Astrocyte (in vitro differentiated cells and primary cell): ENCODE data around the gene UGGT2. TPM values are rescaled to one million over a fixed set of nuclear protein-coding genes. Genes with fewer than 3 reads are reported as not detected.
"Not testable (repeated sequence)": the region's sequence is repeated elsewhere in the genome, so short reads cannot be mapped to it uniquely, and the experiment has no call there.

Experiments used
- DNase-seq: peaks from one replicate; pipeline ENCODE4 v3.0.0-alpha.2; 2010; ENCODE audit warnings: low read depth
- FAIRE-seq: peaks from 2 replicates; lab custom pipeline; 2011; peaks lifted over from hg19 to GRCh38; lab: Jason Lieb, UNC
- H2AFZ ChIP-seq: 2 replicates; pipeline ENCODE4 v1.6.0; 2012; ENCODE audit warnings: low read depth, low read length, inconsistent platforms
- H3K27ac ChIP-seq: 2 replicates; pipeline ENCODE4 v1.5.1; 2011; ENCODE audit warnings: low read depth, low read length, inconsistent platforms
- H3K27me3 ChIP-seq: 2 replicates; pipeline ENCODE4 v1.6.0; 2011; ENCODE audit warnings: low read length, inconsistent platforms; ENCODE audit not compliant: insufficient read depth
- H3K36me3 ChIP-seq: 2 replicates; pipeline ENCODE4 v1.5.1; 2011; ENCODE audit warnings: low read length, inconsistent platforms; ENCODE audit not compliant: insufficient read depth
- H3K4me1 ChIP-seq: 2 replicates; pipeline ENCODE4 v1.5.1; 2011; ENCODE audit warnings: low read length, inconsistent platforms; ENCODE audit not compliant: insufficient read depth
- H3K4me2 ChIP-seq: 2 replicates; pipeline ENCODE4 v1.6.0; 2012; ENCODE audit warnings: low read length, inconsistent platforms
- H3K4me3 ChIP-seq: 2 replicates; pipeline ENCODE4 v1.5.1; 2011; ENCODE audit warnings: low read depth, mild to moderate bottlenecking, low read length, inconsistent platforms; ENCODE audit not compliant: insufficient read depth
- H3K79me2 ChIP-seq: 2 replicates; pipeline ENCODE4 v1.6.0; 2012; ENCODE audit warnings: mild to moderate bottlenecking, low read length, inconsistent platforms; ENCODE audit not compliant: insufficient read depth
- H3K9ac ChIP-seq: 2 replicates; pipeline ENCODE4 v1.6.0; 2012; ENCODE audit warnings: mild to moderate bottlenecking, low read length, inconsistent platforms
- H3K9me3 ChIP-seq: 2 replicates; pipeline ENCODE4 v1.5.1; 2012; ENCODE audit warnings: low read depth, mild to moderate bottlenecking, low read length, inconsistent platforms; ENCODE audit not compliant: insufficient read depth
- H4K20me1 ChIP-seq: 2 replicates; pipeline ENCODE4 v1.6.0; 2012; ENCODE audit warnings: low read length, inconsistent platforms; ENCODE audit not compliant: insufficient read depth
- H3K27ac Mint-ChIP-seq: one replicate; pipeline ENCODE4 v1.8.0; 2021; ENCODE audit warnings: mild to moderate bottlenecking, mixed read lengths; ENCODE audit not compliant: unreplicated experiment
- H3K27me3 Mint-ChIP-seq: one replicate; pipeline ENCODE4 v1.8.0; 2021; ENCODE audit warnings: low read depth, mixed read lengths; ENCODE audit not compliant: unreplicated experiment
- H3K36me3 Mint-ChIP-seq: one replicate; pipeline ENCODE4 v1.8.0; 2021; ENCODE audit warnings: low read depth, mixed read lengths; ENCODE audit not compliant: unreplicated experiment
- H3K4me1 Mint-ChIP-seq: one replicate; pipeline ENCODE4 v1.8.0; 2021; ENCODE audit warnings: low read depth, mixed read lengths; ENCODE audit not compliant: unreplicated experiment
- H3K4me3 Mint-ChIP-seq: one replicate; pipeline ENCODE4 v1.8.0; 2021; ENCODE audit warnings: mild to moderate bottlenecking, moderate library complexity, mixed read lengths; ENCODE audit not compliant: unreplicated experiment
- H3K9me3 Mint-ChIP-seq: one replicate; pipeline ENCODE4 v1.8.0; 2021; ENCODE audit warnings: mild to moderate bottlenecking, mixed read lengths; ENCODE audit not compliant: unreplicated experiment
- EZH2 ChIP-seq: IDR thresholded peaks from 2 replicates; pipeline ENCODE4 v1.6.1; 2012; ENCODE audit warnings: mild to moderate bottlenecking, low read length, inconsistent platforms; ENCODE audit not compliant: insufficient read depth
- total RNA-seq: library from RNA; stranded (reverse); gene quantifications from 2 replicates; pipeline ENCODE4 v1.2.1, GENCODE V29; 2021
- TF ChIP-seq, protein P1 (sequence below): IDR thresholded peaks from 2 replicates; pipeline ENCODE4 v1.5.1; 2011; ENCODE audit warnings: low read depth, mild to moderate bottlenecking, inconsistent platforms, low read length, moderate library complexity; ENCODE audit not compliant: insufficient read depth

Gene UGGT2
- total RNA-seq, 1 donor from 2014 or later, result 36.2 TPM

DNA sequence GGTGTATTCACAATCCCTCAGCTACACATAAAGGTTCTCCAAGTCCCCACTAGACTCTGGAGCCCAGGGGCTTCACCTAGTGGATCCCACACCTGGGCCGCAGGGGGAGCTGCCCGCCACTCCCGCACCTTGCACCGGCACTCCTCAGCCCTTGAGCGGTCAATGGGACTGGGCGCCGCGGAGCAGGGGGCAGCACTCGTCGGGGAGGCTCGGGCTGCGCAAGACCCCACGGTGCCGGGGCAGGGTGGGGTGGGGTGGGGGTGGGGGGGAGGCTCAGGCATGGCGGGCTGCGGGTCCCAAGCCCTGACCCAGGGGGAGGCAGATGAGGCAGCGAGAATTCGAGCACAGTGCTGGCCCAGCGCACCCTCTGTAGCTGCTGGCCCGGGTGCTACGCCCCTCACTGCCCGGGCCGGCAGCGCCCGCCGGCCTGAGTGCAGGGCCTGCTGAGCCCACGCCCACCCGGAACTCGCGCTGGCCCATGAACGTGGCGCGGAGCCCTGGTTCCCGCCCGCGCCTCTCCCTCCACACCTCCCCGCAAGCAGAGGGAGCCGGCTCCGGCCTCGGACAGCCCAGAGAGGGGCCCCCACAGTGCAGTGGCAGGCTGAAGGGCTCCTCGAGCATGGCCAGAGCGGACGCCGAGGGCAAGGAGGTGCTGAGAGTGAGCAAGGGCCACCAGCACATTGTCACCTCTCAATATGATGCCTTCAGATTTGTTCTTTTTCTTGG is 121.7 kb downstream of the UGGT2 start:
- no peak overlapping the region for H3K4me3 Mint-ChIP-seq
- Histone ChIP-seq H3K4me1 (no peaks in the 10 kb centered on the region), H3K79me2 (no peaks in the 10 kb centered on the region), H3K9me3 (peaks cover 2% of the 10 kb centered on the region), H3K4me3 (no peak overlapping the region), H2AFZ (no peak overlapping the region), H3K9ac (no peak overlapping the region), H3K36me3 (peaks cover 31% of the 10 kb centered on the region), H4K20me1 (no peaks in the 10 kb centered on the region), H3K27ac (no peak overlapping the region), H3K4me2 (no peak overlapping the region), H3K27me3 (no peaks in the 10 kb centered on the region)
- FAIRE-seq (no peak), DNase-seq (no peak)
- H3K9me3 Mint-ChIP-seq, result peaks cover 12% of the 10 kb centered on the region
- no peak overlapping the region for H3K27ac Mint-ChIP-seq
- no peaks in the 10 kb centered on the region for H3K4me1 Mint-ChIP-seq
- peaks cover 67% of the 10 kb centered on the region for H3K36me3 Mint-ChIP-seq
- TF ChIP-seq, protein P1, sequence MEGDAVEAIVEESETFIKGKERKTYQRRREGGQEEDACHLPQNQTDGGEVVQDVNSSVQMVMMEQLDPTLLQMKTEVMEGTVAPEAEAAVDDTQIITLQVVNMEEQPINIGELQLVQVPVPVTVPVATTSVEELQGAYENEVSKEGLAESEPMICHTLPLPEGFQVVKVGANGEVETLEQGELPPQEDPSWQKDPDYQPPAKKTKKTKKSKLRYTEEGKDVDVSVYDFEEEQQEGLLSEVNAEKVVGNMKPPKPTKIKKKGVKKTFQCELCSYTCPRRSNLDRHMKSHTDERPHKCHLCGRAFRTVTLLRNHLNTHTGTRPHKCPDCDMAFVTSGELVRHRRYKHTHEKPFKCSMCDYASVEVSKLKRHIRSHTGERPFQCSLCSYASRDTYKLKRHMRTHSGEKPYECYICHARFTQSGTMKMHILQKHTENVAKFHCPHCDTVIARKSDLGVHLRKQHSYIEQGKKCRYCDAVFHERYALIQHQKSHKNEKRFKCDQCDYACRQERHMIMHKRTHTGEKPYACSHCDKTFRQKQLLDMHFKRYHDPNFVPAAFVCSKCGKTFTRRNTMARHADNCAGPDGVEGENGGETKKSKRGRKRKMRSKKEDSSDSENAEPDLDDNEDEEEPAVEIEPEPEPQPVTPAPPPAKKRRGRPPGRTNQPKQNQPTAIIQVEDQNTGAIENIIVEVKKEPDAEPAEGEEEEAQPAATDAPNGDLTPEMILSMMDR, result no peak
- TF ChIP-seq EZH2, result no peak
- no peaks in the 10 kb centered on the region for H3K27me3 Mint-ChIP-seq

DNA sequence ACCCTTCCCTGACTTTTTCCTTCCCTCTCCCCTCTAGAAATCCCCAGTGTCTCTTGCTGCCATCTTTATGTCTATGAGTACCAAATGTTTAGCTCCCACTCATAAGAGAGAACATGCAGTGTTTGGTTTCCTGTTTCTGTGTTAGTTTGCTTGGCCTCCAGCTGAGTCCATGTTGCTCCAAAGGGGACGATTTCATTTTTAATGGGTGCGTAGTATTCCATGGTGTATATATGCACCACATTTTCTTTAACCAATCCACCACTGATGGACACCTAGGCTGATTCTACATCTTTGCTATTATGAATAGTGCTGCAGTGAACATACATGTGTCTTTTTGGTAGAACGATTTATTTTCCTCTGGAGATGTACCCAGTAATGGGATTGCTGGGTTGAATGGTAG is 123.8 kb downstream of the UGGT2 start:
- Mint-ChIP-seq H3K4me1 (peaks cover 6% of the 10 kb centered on the region), H3K27ac (no peak overlapping the region), H3K27me3 (no peaks in the 10 kb centered on the region), H3K9me3 (peaks cover 12% of the 10 kb centered on the region), H3K36me3 (peaks cover 49% of the 10 kb centered on the region), H3K4me3 (no peak overlapping the region)
- Histone ChIP-seq H4K20me1 (no peaks in the 10 kb centered on the region), H3K79me2 (no peaks in the 10 kb centered on the region), H3K4me1 (peaks cover 7% of the 10 kb centered on the region), H3K36me3 (peaks cover 18% of the 10 kb centered on the region), H2AFZ (no peak overlapping the region), H3K4me2 (no peak overlapping the region), H3K9me3 (peaks cover 2% of the 10 kb centered on the region), H3K4me3 (no peak overlapping the region), H3K9ac (no peak overlapping the region), H3K27ac (no peak overlapping the region), H3K27me3 (no peaks in the 10 kb centered on the region)
- FAIRE-seq (no peak), DNase-seq (no peak)
- TF ChIP-seq, protein P1, result no peak
- TF ChIP-seq EZH2, result no peak

DNA sequence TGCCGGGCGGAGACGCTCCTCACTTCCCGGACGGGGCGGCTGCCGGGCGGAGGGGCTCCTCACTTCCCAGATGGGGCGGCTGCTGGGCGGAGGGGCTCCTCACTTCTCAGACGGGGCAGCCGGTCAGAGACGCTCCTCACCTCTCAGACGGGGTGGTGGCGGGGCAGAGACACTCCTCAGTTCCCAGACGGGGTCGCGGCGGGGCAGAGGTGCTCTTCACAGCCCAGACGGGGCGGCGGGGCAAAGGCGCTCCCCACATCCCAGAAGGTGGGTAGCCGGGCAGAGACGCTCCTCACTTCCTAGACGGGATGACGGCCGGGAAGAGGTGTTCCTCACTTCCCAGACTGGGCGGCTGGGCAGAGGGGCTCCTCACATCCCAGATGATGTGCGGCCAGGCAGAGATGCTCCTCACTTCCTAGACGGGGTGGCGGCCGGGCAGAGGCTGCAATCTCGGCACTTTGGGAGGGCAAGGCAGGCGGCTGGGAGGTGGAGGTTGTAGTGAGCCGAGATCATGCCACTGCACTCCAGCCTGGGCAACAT is 124.8 kb downstream of the UGGT2 start:
- not testable (repeated sequence) for H3K27me3 ChIP-seq, H3K27ac Mint-ChIP-seq, H3K4me3 Mint-ChIP-seq, H3K4me2 ChIP-seq, H4K20me1 ChIP-seq, H3K9me3 ChIP-seq, H3K27ac ChIP-seq, DNase-seq, H3K27me3 Mint-ChIP-seq, FAIRE-seq, H3K4me1 Mint-ChIP-seq, H2AFZ ChIP-seq, H3K79me2 ChIP-seq, H3K4me1 ChIP-seq, H3K4me3 ChIP-seq, H3K9ac ChIP-seq
- H3K36me3 ChIP-seq, result peaks cover 14% of the 10 kb centered on the region
- Mint-ChIP-seq H3K36me3 (peaks cover 42% of the 10 kb centered on the region), H3K9me3 (peaks cover 12% of the 10 kb centered on the region)
